Muscle layer of duodenum (tissue), 2 donors: Measurements from ENCODE around the gene TMSB15B.
"Not testable (repeated sequence)": the region's sequence is repeated elsewhere in the genome, so short reads cannot be mapped to it uniquely, and the experiment has no call there.

Experiments used
- H3K27ac ChIP-seq: one replicate; pipeline ENCODE4 v1.7.0; 2013; ENCODE audit warnings: mild to moderate bottlenecking, low read length
- H3K27me3 ChIP-seq: one replicate; pipeline ENCODE4 v1.7.0; 2013; ENCODE audit warnings: low read depth, mild to moderate bottlenecking, control low read depth, low read length
- H3K36me3 ChIP-seq, 2 donors: one replicate each; pipeline ENCODE4 v1.7.0; 2013; ENCODE audit warnings: low read length in 2 of 2, control low read depth in 1 of 2, mild to moderate bottlenecking in 1 of 2; ENCODE audit not compliant: insufficient read depth in 2 of 2, control insufficient read depth in 1 of 2
- H3K4me1 ChIP-seq, 2 donors: one replicate each; pipeline ENCODE4 v1.7.0; 2013; ENCODE audit warnings: low read length in 2 of 2, mild to moderate bottlenecking in 2 of 2, control low read depth in 1 of 2, moderate library complexity in 1 of 2; ENCODE audit not compliant: insufficient read depth in 2 of 2, control insufficient read depth in 1 of 2
- H3K4me3 ChIP-seq, 2 donors: one replicate each; pipeline ENCODE4 v1.7.0; 2013; ENCODE audit warnings: low read length in 2 of 2, low read depth in 1 of 2, mild to moderate bottlenecking in 1 of 2
- H3K9me3 ChIP-seq, 2 donors: one replicate each; pipeline ENCODE4 v1.7.0; 2013; ENCODE audit warnings: low read length in 2 of 2, control low read depth in 1 of 2, mild to moderate bottlenecking in 1 of 2; ENCODE audit not compliant: control insufficient read depth in 1 of 2
- donor health status: healthy.

The TMSB15B gene

GRCh38 chrX:103962411-103963278 is at the start of gene TMSB15B:
Gene TMSB15B, plus strand, starts transcription at chrX:103962627.
- H3K9me3 ChIP-seq, H3K4me3 ChIP-seq, H3K36me3 ChIP-seq, H3K27me3 ChIP-seq, H3K4me1 ChIP-seq, H3K27ac ChIP-seq: not testable (repeated sequence)

- Histone ChIP-seq H3K27ac (no peak overlapping the region), H3K27me3 (no peaks in the 10 kb centered on the region), H3K4me3 (no peak overlapping the region)
These were observed 48.9 kb upstream of the TMSB15B start for GRCh38 chrX:103913356-103914020.

GRCh38 chrX:103918050-103918449 is 44.4 kb upstream of the TMSB15B start:
- H3K4me1 ChIP-seq = no peaks in the 10 kb centered on the region
- no peak overlapping the region for H3K27ac ChIP-seq
- H3K36me3 ChIP-seq = no peaks in the 10 kb centered on the region
- no peaks in the 10 kb centered on the region for H3K9me3 ChIP-seq
- no peaks in the 10 kb centered on the region for H3K27me3 ChIP-seq
- H3K4me3 ChIP-seq = peak overlapping the region; percentile 52 to 68

More at GRCh38 chrX:103913356-103914020, 48.9 kb upstream of the TMSB15B start:
- Histone ChIP-seq H3K36me3 (no peaks in the 10 kb centered on the region), H3K4me1 (no peaks in the 10 kb centered on the region), H3K9me3 (no peaks in the 10 kb centered on the region)

- H3K9me3 ChIP-seq = no peaks in the 10 kb centered on the region
- H3K4me1 ChIP-seq = no peaks in the 10 kb centered on the region
- H3K27ac ChIP-seq = peak overlapping the region; percentile 29
- peak overlapping the region; percentile 52 to 68 for H3K4me3 ChIP-seq
- H3K27me3 ChIP-seq = no peaks in the 10 kb centered on the region
- H3K36me3 ChIP-seq = no peaks in the 10 kb centered on the region
These were observed 43.7 kb upstream of the TMSB15B start for GRCh38 chrX:103918571-103919269.

GRCh38 chrX:103919270-103919637 is 43.2 kb upstream of the TMSB15B start:
- Histone ChIP-seq H3K27me3 (no peaks in the 10 kb centered on the region), H3K4me3 (peak overlapping the region; percentile 52 to 68), H3K36me3 (no peaks in the 10 kb centered on the region), H3K4me1 (no peaks in the 10 kb centered on the region), H3K27ac (peak overlapping the region; percentile 29), H3K9me3 (no peaks in the 10 kb centered on the region)

- not testable (repeated sequence) for H3K4me3 ChIP-seq, H3K9me3 ChIP-seq, H3K27ac ChIP-seq, H3K36me3 ChIP-seq, H3K4me1 ChIP-seq, H3K27me3 ChIP-seq
These were observed 41.9 kb upstream of the TMSB15B start for GRCh38 chrX:103920515-103920914.

- Histone ChIP-seq H3K36me3 (no peaks in the 10 kb centered on the region), H3K4me3 (no peak overlapping the region), H3K27me3 (no peaks in the 10 kb centered on the region), H3K4me1 (no peaks in the 10 kb centered on the region), H3K9me3 (no peaks in the 10 kb centered on the region), H3K27ac (no peak overlapping the region)
These were observed 35.4 kb upstream of the TMSB15B start for GRCh38 chrX:103927030-103927429.

GRCh38 chrX:103927633-103928032 is 34.8 kb upstream of the TMSB15B start:
- no peaks in the 10 kb centered on the region for H3K27me3 ChIP-seq
- H3K4me1 ChIP-seq = no peaks in the 10 kb centered on the region
- no peaks in the 10 kb centered on the region for H3K9me3 ChIP-seq
- H3K36me3 ChIP-seq = no peaks in the 10 kb centered on the region
- H3K27ac ChIP-seq = no peak overlapping the region
- no peak overlapping the region for H3K4me3 ChIP-seq

- Histone ChIP-seq H3K36me3 (no peaks in the 10 kb centered on the region), H3K9me3 (no peaks in the 10 kb centered on the region), H3K27me3 (no peaks in the 10 kb centered on the region), H3K27ac (no peak overlapping the region), H3K4me3 (no peak overlapping the region), H3K4me1 (no peaks in the 10 kb centered on the region)
These were observed 30.3 kb upstream of the TMSB15B start for GRCh38 chrX:103932133-103932532.

- not testable (repeated sequence) for H3K9me3 ChIP-seq, H3K27me3 ChIP-seq, H3K4me1 ChIP-seq, H3K36me3 ChIP-seq, H3K27ac ChIP-seq, H3K4me3 ChIP-seq
These were observed 22.2 kb upstream of the TMSB15B start for GRCh38 chrX:103940257-103940656.

GRCh38 chrX:103941201-103941975 is 21.0 kb upstream of the TMSB15B start:
- H3K36me3 ChIP-seq = no peaks in the 10 kb centered on the region
- no peaks in the 10 kb centered on the region for H3K27me3 ChIP-seq
- no peak overlapping the region for H3K4me3 ChIP-seq
- H3K27ac ChIP-seq = no peak overlapping the region
- no peaks in the 10 kb centered on the region for H3K4me1 ChIP-seq
- no peaks in the 10 kb centered on the region for H3K9me3 ChIP-seq
